HCEC 1CT (cell line): ENCODE results near the gene NKAIN2.

Experiments used
- DNase-seq: peaks from one replicate; pipeline ENCODE4 v3.0.0-alpha.2; 2017

The NKAIN2 gene

GRCh38 chr6:123803504-123804013 is at the start of gene NKAIN2:
NKAIN2 (plus strand) TSS chr6:123803865.
- DNase-seq: no peak

GRCh38 chr6:123759472-123759871 is 44.2 kb upstream of the NKAIN2 start:
- no peak for DNase-seq

GRCh38 chr6:123763904-123764303 is 39.8 kb upstream of the NKAIN2 start:
- no peak for DNase-seq

GRCh38 chr6:123764722-123765121 is 38.9 kb upstream of the NKAIN2 start:
- no peak for DNase-seq

GRCh38 chr6:123768921-123769320 is 34.7 kb upstream of the NKAIN2 start:
- no peak for DNase-seq

GRCh38 chr6:123769431-123769830 is 34.2 kb upstream of the NKAIN2 start:
- no peak for DNase-seq

- no peak for DNase-seq
These were observed 33.3 kb upstream of the NKAIN2 start for GRCh38 chr6:123770247-123770949.

- DNase-seq: no peak
These were observed 32.5 kb upstream of the NKAIN2 start for GRCh38 chr6:123771126-123771525.

- DNase-seq: no peak
These were observed 26.1 kb upstream of the NKAIN2 start for GRCh38 chr6:123777563-123777962.

GRCh38 chr6:123780021-123780420 is 23.6 kb upstream of the NKAIN2 start:
- DNase-seq: no peak

GRCh38 chr6:123784330-123784729 is 19.3 kb upstream of the NKAIN2 start:
- DNase-seq: no peak

- no peak for DNase-seq
These were observed 18.6 kb upstream of the NKAIN2 start for GRCh38 chr6:123785039-123785438.

- DNase-seq: no peak
These were observed 15.3 kb upstream of the NKAIN2 start for GRCh38 chr6:123788319-123788718.

- no peak for DNase-seq
These were observed 9.5 kb upstream of the NKAIN2 start for GRCh38 chr6:123794190-123794589.

GRCh38 chr6:123794799-123795198 is 8.9 kb upstream of the NKAIN2 start:
- no peak for DNase-seq

- no peak for DNase-seq
These were observed 2.6 kb upstream of the NKAIN2 start for GRCh38 chr6:123801067-123801466.

GRCh38 chr6:123802351-123802696 is 1.3 kb upstream of the NKAIN2 start:
- peak; percentile 0 for DNase-seq

- peak; percentile 53 for DNase-seq
These were observed 765 bp upstream of the NKAIN2 start for GRCh38 chr6:123802697-123803503.

- DNase-seq: no peak
These were observed 535 bp downstream of the NKAIN2 start for GRCh38 chr6:123804014-123804786.

GRCh38 chr6:123804787-123805540 is 1.3 kb downstream of the NKAIN2 start:
- no peak for DNase-seq

GRCh38 chr6:123805921-123806320 is 2.3 kb downstream of the NKAIN2 start:
- DNase-seq: no peak

GRCh38 chr6:123806561-123806960 is 2.9 kb downstream of the NKAIN2 start:
- DNase-seq: no peak

- DNase-seq: no peak
These were observed 4.9 kb downstream of the NKAIN2 start for GRCh38 chr6:123808556-123808955.
